ENCODE data around the gene ZDHHC8. TPM values are rescaled to one million over a fixed set of nuclear protein-coding genes. Genes with fewer than 3 reads are reported as not detected.

ZDHHC8 gene
- total and polyA plus RNA-seq, 12 donors: 5.7 to 109 (median 36.1) TPM

DNA sequence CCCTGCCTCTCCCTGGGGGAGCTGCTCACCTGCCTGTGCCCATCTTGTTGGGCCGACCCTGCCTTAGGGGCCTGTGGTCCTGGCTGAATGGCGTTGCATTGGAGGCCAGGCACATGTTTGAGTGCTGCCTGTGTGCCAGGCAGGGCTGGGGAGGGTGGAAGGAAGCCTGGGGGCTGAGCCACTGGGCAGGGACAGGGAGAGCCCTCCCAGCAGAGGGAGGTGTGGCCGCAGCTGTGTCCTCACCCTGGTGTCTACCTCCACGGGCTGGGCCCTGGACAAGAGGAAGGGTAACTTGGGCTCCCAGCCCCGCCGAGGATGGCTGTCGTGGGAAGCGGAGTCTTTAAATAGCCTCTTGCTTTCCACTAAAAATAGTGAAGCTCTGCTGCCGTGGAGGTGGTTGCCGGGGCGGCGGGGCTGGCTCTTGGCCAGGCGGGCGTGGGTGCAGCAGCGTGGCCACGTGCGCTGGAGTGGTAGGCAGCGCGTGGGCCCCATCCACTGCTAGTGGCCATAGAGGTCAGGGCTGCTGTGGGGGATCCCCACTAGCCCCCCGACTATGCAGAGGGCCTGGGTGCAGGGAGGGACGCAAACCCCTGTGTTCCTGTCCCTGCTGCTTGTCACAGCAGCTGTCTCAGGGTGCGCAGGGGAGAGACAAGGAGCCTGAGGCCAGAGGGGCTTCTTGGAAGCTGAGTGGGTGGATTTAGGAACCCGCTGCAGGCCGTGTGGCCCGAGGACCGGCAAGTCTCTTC lies 6.2 kb downstream of the ZDHHC8 start:
- peak overlapping the region in 1 of 5 donors; percentile 17 for H3K27ac ChIP-seq
- WGBS, 4 donors: 49 to 65% (median 55%) methylated on average over 11 to 26 of the region's 26 CpGs
- H3K9me3 ChIP-seq (replicated peaks in 1 of 3): no peaks in the 10 kb centered on the region
- intact Hi-C loops (cut with DNase I): no loop called here
- H3K27me3 ChIP-seq: no peaks in the 10 kb centered on the region
- peaks cover 0 to 5% of the 10 kb centered on the region in 2 donors for H3K36me3 ChIP-seq (replicated peaks in 1 of 2)
- TF ChIP-seq CTCF (IDR thresholded peaks at IDR 0.05): no peak
- TF ChIP-seq POLR2A (IDR thresholded peaks at IDR 0.05): no peak
- H3K4me3 ChIP-seq: no peak overlapping the region
- peaks cover 11 to 42% of the 10 kb centered on the region in 2 donors for H3K4me1 ChIP-seq (replicated peaks in 1 of 2)
- no peak for DNase-seq

DNA sequence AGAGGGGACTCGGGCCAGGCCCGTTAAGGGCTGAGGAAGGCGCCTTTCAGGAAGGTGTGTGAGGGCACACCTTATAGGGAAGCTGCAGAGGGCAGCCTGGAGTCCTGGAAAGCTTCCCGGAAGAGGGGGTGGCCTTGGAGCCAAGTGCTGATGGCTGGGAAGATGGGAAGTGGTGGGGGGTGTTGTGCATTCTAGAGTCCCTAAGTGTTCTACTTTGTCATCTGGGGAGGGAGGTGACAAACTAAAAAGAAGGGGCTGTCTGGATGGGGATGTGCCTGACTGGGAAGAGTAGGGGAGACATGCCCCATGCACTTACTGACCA lies 6.8 kb downstream of the ZDHHC8 start:
- H3K27me3 ChIP-seq: no peaks in the 10 kb centered on the region
- H3K9me3 ChIP-seq (replicated peaks in 1 of 3): no peaks in the 10 kb centered on the region
- intact Hi-C loops (cut with DNase I): no loop called here
- H3K27ac ChIP-seq: no peak overlapping the region
- peaks cover 0 to 5% of the 10 kb centered on the region in 2 donors for H3K36me3 ChIP-seq (replicated peaks in 1 of 2)
- WGBS, 4 donors: 53 to 68% (median 64%) methylated on average over 4 of the region's 4 CpGs
- peaks cover 8 to 40% of the 10 kb centered on the region in 2 donors for H3K4me1 ChIP-seq (replicated peaks in 1 of 2)
- no peak for DNase-seq
- TF ChIP-seq CTCF (IDR thresholded peaks at IDR 0.05): no peak
- TF ChIP-seq POLR2A (IDR thresholded peaks at IDR 0.05): no peak
- H3K4me3 ChIP-seq: no peak overlapping the region

- TF ChIP-seq CTCF (IDR thresholded peaks at IDR 0.05) (no peak), POLR2A (IDR thresholded peaks at IDR 0.05) (no peak)
- Histone ChIP-seq H3K27ac (no peak overlapping the region), H3K4me1 (replicated peaks in 1 of 2) (peaks cover 8 to 40% of the 10 kb centered on the region in 2 donors), H3K36me3 (replicated peaks in 1 of 2) (peaks cover 0 to 5% of the 10 kb centered on the region in 2 donors), H3K4me3 (no peak overlapping the region), H3K9me3 (replicated peaks in 1 of 3) (no peaks in the 10 kb centered on the region), H3K27me3 (no peaks in the 10 kb centered on the region)
- intact Hi-C loops (cut with DNase I): no loop called here
- no peak for DNase-seq
- WGBS, 4 donors: 68 to 88% (median 83%) methylated on average over 5 to 16 of the region's 16 CpGs
These were observed 7.3 kb downstream of the ZDHHC8 start for GRCh38 chr22:20138868-20139267.

- H3K4me1 ChIP-seq (replicated peaks in 1 of 2): peaks cover 8 to 39% of the 10 kb centered on the region in 2 donors
- TF ChIP-seq POLR2A (IDR thresholded peaks at IDR 0.05) (no peak), CTCF (IDR thresholded peaks at IDR 0.05) (no peak)
- no peak overlapping the region for H3K27ac ChIP-seq
- H3K9me3 ChIP-seq (replicated peaks in 1 of 3): no peaks in the 10 kb centered on the region
- H3K36me3 ChIP-seq (replicated peaks in 1 of 2): peaks cover 0 to 5% of the 10 kb centered on the region in 2 donors
- no peak overlapping the region for H3K4me3 ChIP-seq
- intact Hi-C loops (cut with DNase I): no loop called here
- H3K27me3 ChIP-seq: no peaks in the 10 kb centered on the region
- WGBS, 4 donors: 90 to 95% (median 92%) methylated on average over 19 to 36 of the region's 36 CpGs
- no peak for DNase-seq
These were observed 7.9 kb downstream of the ZDHHC8 start for GRCh38 chr22:20139391-20140106.
